Stimulated activated CD8-positive, alpha-beta memory T cell treated with anti-CD3 and anti-CD28 coated beads, Interleukin-12 subunit alpha, Interleukin-12 subunit beta, amount 100 ng/mL, for 1 hour (primary cell): ENCODE data around the gene DPH1.

ENCODE experiments used
- DNase-seq: peaks from one replicate; pipeline ENCODE4 v3.0.0-alpha.2; 2020; ENCODE audit warnings: low read depth

The DPH1 gene

GRCh38 chr17:2027528-2028233 is 2.3 kb upstream of the DPH1 start:
- DNase-seq, result no peak

DNA sequence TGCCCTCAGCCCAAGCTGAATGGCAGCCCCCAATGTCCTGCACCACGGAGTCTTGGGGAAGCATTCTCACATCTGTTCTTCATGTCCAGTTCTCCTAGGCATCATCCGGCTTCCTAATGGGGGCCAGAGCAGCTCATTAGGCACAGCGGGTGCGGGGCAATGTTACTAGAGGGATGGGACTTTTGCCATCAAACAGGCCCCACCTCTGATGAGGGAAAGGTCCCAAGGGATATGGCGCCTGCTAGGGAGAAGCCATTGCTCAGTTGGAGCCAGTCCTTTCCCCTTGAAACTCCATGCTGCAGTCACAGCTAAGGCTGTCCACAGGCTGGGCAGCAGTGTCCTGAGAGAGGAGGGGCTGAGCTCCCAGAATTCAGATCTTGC is 1.7 kb upstream of the DPH1 start:
- DNase-seq, result no peak

- no peak for DNase-seq
Observed at GRCh38 chr17:2028737-2029136, 1.2 kb upstream of the DPH1 start.

DNA sequence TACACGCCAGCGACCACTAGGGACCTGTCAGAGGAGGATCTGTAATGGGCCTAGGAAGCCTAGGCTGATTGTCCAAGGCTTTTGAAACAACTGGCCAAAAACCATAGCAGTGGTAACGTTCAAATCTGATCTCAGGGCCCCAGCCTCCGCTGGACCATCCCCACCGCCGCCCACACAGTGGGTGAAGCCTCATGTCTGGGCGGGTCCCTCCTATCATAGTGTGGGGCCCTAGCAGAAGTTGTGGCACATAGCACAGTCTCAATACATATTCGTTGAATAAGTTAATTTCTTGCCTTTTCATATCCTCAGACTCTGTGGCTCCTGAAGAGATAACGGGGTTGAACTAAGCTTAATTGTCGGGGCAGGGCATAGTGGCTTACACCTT is 818 bp downstream of the DPH1 start:
- DNase-seq, result no peak

DNA sequence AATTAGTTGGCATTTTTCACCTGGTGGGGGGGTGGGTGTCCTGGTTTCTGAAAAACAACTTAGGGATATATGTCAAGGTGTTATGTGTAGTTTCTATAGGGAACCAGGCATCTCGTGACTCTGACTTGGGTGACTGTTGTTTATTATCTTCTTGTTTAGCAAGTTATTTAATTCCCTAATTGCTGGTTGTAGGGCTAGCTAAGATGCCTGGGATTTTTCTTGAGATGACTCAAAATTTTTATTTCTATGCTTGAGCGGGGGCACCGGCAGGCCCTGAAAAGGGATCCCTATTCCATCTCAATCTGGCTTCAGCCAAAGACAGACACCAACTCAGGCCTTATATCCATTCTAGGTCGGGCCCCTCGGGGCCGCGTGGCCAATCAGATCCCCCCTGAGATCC is 3.2 kb downstream of the DPH1 start:
- DNase-seq, result no peak

- DNase-seq, result no peak
Observed at GRCh38 chr17:2034157-2034556, 4.2 kb downstream of the DPH1 start.

- no peak for DNase-seq
Observed at GRCh38 chr17:2034806-2035540, 5.0 kb downstream of the DPH1 start.

DNA sequence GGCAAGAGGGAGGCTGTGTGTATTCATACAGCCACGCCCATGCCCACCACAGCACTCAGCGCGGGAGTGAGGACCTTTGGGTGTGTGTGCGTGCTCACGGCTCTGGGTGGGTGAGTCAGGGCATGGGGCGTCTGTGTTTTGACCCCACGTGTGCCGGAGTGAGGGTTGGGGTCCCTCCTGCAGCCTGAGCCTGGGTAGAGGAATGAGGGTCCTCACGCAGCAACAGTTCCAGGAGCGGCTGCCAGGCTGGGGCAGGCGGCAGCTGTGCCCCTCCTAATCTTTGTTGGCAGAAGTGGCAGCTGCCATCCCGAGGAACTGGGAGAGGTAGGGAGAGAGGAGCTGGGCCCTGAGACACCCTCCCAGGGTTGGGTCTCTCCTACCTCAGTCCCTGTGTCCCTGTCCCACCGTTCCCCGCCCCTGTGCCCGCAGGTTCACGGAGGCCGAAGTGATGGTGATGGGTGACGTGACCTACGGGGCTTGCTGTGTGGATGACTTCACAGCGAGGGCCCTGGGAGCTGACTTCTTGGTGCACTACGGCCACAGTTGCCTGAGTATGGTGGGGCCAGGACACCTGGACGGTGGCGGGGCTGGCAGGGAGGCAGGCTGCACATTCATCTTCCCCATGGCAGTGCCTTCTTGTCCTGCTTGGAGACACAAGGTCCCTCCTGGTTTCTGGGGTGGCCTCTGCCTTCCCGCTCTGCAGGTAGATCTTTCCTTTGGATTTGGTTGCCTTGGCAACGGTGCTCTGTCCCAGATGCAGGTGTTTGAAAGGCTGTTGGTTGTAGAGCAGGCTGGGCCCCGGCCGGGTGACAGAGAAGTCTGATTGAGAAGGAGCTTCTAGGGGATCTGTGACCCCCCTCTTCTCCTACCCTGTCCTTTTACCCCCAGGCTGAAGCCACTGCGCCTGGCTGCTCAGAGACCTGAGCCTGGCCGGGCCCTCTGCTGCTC is 5.9 kb downstream of the DPH1 start:
- DNase-seq, result no peak

DNA sequence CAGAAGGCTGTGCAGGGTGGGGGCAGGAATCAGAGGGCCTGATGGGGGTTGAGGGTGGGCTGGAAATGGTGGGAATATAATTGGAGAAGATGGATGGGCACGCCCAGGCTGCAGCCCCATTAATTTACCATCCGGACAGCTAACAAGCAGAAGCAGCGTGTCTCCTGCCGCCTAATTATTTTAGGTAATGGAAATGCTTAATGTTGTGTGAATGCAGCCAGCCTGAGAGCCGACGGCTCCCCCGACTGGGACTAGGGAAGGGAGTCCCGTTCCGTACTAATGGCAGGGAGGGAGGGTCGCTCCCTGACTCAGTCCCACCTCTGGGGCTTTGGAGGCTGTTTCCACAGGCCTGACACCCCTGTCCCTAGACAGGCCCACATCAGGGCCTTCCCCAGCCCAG is 7.2 kb downstream of the DPH1 start:
- no peak for DNase-seq

DNA sequence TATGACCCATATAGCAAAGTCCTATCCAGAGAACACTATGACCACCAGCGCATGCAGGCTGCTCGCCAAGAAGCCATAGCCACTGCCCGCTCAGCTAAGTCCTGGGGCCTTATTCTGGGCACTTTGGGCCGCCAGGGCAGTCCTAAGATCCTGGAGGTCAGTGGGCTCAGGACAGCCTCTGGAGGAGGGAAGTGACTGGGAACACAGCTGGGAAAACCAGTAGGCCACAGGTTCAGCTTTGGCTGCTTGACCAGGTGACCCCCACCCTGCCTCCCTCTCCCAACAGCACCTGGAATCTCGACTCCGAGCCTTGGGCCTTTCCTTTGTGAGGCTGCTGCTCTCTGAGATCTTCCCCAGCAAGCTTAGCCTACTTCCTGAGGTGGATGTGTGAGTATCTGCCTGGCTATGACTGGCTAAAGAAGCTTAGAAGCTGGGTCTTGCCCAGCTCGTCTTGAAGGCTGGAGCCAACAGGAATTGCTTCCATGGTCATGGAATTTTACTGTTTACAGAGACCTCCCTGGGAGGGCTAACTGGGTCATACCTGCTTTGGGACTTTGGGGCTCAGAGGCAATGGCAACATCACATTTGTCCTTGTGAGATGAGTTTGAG is 10.4 kb downstream of the DPH1 start:
- DNase-seq, result no peak

DNA sequence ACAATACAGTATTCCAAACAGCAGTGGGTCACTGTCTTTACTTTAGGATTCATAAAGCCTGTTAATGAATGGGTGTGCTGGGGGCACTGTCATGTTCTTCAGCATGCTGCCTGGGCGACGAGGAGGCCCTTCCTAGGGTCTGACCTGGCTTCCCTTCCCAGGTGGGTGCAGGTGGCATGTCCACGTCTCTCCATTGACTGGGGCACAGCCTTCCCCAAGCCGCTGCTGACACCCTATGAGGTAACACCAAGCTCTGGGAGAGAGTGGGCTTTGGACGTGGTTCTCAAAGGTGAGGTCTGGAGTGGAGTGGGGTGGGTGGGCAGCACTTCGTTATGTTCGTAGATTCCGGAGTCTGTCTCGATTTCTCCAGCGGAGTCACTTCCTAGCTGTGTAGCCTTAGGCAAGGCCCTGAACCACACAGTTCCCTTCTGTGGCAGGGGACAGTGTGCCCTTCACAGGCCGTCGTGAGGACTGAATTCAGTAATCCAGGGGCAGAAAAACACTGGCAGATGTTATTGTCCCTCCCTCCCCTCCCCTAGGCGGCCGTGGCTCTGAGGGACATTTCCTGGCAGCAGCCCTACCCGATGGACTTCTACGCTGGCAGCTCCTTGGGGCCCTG is 11.1 kb downstream of the DPH1 start:
- DNase-seq, result no peak

DNA sequence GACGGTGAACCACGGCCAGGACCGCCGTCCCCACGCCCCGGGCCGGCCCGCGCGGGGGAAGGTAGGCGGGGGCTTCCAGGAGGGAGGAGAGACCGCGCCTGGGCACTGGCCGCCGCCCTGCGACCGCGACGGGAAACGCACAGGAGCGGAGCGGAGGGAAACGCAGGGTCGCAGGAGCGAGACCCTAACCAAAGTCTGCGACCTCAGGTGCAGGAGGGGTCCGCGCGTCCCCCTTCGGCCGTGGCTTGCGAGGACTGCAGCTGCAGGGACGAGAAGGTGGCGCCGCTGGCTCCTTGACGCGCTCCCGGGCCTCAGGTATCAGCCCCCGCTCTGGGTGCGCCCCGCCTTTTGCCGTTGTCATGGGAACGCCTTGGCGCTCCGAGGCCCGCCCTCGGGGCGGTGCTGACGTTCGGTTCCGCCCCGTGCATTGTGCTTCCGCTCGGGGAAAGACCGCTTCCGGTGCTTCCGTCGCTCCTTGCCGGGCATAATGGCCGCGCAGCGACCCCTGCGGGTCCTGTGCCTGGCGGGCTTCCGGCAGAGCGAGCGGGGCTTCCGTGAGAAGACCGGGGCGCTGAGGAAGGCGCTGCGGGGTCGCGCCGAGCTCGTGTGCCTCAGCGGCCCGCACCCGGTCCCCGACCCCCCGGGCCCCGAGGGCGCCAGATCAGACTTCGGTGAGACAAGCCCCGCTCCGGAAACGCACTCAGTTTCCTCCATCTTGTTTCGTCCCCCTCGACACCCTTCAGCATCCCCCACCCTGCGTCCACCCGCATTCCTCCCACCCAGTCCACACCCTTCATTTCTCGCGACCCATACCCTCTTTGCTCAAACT is 11.8 kb downstream of the DPH1 start, which contains the start of gene OVCA2:
OVCA2 (plus strand) TSS at position 462 of the 829 bp plus-strand sequence; CDS start at position 488, 26 bp downstream.
- peak; percentile 97 for DNase-seq

- DNase-seq, result no peak
Observed at GRCh38 chr17:2042390-2042847, 12.5 kb downstream of the DPH1 start.

- DNase-seq, result no peak
Observed at GRCh38 chr17:2042933-2043332, 13.0 kb downstream of the DPH1 start.

- no peak for DNase-seq
Observed at GRCh38 chr17:2043785-2044184, 13.8 kb downstream of the DPH1 start.

- no peak for DNase-seq
Observed at GRCh38 chr17:2044263-2044894, 14.4 kb downstream of the DPH1 start.

GRCh38 chr17:2047590-2047989 is 17.6 kb downstream of the DPH1 start:
- no peak for DNase-seq

- no peak for DNase-seq
Observed at GRCh38 chr17:2048805-2049204, 18.9 kb downstream of the DPH1 start.

GRCh38 chr17:2049333-2050299 is 19.7 kb downstream of the DPH1 start:
- peak; percentile 86 for DNase-seq
